GM21717 (cell line): Measurements from ENCODE around the gene DDX3X.
A peak's percentile ranks its signal among the peaks of the same experiment; 100 is the strongest.
"Not testable (repeated sequence)": the region's sequence is repeated elsewhere in the genome, so short reads cannot be mapped to it uniquely, and the experiment has no call there.

Experiments used
- ATAC-seq: cut with Tn5 transposase; IDR thresholded peaks from one replicate; pipeline ENCODE4 v1.9.1; 2021; ENCODE audit warnings: mild to moderate bottlenecking, moderate library complexity; ENCODE audit not compliant: unreplicated experiment

The DDX3X gene

DNA sequence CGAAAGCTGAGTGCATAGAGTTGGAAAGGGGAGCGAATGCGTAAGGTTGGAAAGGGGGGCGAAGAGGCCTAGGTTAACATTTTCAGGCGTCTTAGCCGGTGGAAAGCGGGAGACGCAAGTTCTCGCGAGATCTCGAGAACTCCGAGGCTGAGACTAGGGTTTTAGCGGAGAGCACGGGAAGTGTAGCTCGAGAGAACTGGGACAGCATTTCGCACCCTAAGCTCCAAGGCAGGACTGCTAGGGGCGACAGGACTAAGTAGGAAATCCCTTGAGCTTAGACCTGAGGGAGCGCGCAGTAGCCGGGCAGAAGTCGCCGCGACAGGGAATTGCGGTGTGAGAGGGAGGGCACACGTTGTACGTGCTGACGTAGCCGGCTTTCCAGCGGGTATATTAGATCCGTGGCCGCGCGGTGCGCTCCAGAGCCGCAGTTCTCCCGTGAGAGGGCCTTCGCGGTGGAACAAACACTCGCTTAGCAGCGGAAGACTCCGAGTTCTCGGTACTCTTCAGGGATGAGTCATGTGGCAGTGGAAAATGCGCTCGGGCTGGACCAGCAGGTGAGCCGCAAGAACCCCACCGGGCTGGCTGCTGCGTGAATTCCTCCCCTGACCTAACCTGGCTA, at the start of gene DDX3X:
TSS of gene DDX3X (plus strand) at position 419 of the 619 bp plus-strand sequence. CDS start at position 510, 91 bp downstream.
- ATAC-seq, result peak; percentile 54

DNA sequence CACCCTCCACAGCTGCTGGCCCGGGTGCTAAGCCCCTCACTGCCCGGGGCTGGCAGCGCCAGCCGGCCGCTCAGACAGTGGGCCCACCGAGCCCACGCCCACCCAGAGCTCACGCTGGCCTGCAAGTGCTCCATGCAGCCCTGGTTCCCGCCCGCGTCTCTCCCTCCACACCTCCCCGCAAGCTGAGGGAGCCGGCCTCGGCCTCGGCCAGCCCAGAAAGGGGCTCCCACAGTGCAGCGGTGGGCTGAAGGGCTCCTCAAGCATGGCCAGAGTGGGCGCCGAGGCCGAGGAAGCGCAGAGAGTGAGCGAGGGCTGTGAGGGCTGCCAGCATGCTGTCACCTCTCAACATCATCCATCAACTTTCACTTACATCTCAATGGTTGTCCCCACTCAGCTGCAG, 48.0 kb upstream of the DDX3X start:
- ATAC-seq, result not testable (repeated sequence)

DNA sequence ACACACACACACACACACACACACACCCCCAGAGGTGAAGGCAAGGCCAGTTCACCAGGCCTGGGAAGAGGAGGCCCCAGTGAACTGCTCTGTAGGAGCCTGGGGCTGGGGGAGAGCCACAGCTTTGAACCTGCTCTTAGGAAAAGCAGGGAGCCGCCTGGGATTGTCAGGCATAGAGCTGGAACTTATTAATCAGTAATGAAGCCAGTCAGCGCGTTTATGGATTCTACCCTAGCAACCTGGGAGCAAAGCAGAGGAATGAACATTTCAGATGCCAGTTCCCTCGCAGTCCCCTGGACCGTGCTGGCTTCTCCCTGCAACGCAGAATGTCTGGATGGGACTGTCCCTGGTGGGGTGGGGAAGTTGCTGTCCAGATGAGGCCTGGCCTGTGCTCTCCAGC, 45.3 kb upstream of the DDX3X start:
- no peak for ATAC-seq

DNA sequence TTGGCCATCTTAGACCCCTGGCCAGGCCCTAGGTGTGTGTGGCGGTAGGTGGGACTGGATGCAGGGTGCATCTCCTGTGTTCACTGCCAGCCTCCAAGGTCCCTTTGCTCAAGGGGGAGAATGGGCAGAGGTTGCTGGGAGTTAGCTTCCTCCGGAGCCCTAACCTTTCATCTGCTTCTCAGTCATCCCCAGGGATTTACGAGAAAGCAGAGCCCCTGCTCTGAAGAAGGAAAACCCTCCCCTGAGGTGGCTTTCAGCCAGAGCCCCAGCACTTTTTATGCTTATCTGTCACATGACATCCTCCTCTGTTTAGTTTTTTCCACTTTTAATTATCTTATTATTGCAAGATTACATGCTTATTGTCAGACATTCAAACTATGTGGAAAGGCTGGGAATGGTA, 44.9 kb upstream of the DDX3X start:
- no peak for ATAC-seq

DNA sequence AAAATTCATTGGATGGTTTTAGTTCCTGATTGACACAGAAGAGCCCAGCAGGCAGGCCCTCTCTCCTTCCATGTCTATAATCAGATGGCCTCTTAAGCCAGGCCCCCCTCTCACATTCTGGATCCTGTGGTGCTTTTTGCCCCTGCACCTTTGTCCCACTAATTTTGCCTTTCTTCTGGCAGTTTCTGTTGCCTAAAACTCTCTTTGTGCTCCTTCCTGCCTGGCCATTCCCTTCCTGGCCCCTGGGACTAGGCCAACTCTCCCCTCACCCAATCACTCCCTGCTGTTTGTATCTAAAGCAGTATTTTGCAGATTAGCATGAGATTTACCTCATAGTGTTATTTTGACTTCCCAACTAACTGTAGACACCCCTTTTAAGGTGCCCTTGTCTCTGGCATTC, 42.7 kb upstream of the DDX3X start:
- no peak for ATAC-seq

DNA sequence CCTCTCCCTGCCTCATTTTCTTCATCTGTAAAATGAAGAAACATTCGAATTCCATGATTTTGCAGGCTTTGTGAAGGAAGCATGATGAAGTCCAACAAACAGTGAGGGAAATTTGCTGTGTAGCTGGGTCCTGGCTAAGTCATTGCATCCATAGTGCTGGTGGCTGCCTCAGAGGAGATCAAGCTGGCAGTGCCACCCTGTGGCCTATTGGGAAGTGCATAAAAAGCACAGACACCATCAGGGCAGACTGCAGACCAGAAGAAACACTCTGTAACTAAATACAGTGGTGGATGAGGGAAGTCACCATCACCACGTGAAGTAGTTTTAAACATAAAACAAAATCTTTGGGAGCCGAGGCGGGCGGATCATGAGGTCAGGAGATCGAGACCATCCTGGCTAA, 40.7 kb upstream of the DDX3X start:
- no peak for ATAC-seq

DNA sequence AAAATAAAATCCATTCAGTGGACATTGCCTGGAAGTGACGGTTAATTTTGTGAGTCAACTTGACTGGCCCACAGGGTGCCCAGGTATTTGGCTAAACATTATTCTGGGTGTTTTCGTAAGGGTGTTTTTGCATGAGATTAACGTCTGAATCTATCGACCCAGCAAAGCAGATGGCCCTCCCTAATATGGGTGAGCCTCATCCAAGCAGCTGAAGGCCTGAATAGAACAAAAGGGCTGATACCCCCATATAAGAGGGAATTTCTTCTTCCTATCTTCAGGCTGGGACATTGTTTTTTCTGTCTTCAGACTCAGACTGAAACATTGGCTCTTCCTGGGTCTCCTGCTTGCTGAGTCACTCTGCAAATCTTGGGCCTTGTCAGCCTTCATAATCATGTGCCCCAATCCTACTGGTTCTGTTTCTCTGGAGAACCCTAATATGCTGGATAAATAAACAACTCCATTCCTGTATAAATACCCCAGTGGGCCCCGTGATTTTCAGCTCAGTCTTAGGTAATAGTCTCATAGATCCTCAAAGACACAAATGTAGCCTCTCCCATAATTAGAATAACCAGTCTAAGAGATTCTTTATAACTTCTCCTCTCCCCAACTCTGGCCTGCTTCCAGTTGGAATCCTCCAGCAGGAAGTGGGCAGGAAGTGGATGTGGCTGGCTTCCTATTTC, 33.1 kb upstream of the DDX3X start:
- no peak for ATAC-seq

DNA sequence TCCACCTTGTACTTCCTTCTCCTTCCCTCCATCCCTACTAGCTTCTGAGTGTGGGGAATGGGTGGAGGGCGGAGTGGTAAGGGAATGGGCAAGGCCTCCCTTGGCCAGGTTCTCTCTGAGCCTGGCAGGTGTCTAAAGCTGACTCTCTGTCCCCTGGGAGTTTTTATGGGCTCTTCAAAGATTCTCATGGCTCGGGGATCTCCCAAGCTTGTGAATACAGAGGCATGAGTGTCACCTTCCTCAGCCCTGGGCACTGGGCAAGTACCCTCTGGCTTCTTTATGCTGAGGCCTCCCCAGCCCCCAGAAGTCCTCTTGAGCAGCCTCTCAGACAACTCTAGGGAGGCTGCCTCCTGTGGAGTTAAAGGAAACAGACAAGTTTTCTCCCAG, 32.5 kb upstream of the DDX3X start:
- no peak for ATAC-seq

DNA sequence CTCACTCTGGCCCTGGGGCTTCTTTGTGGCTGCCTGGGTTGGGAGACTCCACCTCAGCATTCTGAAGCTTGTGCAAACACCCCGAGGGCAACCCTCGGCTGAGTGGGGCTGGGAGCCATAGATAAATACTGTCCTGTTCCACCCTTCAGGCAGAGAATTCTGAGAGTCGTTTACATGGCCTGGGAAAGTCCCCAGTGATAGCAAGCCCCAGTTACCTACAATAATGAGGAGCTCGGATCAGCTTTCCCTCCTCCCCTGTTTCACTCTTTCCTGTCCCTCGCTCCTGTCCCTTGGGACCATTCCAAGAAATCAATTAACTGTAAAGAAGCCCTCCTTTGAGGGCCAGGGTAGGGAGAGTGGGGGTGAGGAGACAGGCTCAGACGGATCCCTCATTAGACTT, 31.6 kb upstream of the DDX3X start:
- ATAC-seq, result no peak

DNA sequence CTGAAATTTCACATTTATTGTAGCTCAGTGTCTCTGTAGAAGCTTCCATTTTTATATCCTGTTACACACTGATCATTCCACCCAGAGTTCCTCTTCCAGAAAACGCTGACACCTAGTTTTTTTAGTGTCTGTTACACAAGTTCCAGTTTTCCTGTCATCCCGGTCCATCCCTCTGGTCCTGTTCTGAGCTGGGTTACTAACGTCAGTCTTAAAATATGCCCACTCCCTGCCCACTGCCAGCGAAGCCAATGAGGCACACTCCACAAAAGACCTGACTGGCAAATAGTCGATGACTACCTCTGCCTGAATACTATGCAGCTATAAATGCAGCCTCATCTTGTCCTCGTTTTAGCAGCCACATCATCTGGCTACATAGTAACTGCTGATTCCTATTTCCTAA, 30.9 kb upstream of the DDX3X start:
- ATAC-seq, result no peak

DNA sequence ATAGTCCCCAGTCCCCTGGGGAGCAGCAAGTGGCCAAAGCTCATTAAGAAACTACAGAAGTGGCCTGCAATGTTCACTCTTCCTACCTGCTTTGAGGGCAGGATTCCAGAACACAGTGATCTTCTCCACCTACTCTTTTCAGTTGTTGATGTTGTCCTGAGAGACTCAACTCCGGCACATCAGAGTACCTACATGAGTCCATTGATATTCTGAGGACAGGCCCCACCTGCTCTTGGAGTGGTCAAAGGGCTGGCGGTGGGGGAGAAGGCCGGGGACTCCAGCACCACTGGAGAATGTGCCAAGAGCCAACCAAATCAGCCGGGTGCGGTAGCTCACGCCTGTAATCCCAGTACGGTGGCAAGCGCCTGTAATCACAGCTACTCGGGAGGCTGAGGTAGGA, 29.8 kb upstream of the DDX3X start:
- no peak for ATAC-seq

DNA sequence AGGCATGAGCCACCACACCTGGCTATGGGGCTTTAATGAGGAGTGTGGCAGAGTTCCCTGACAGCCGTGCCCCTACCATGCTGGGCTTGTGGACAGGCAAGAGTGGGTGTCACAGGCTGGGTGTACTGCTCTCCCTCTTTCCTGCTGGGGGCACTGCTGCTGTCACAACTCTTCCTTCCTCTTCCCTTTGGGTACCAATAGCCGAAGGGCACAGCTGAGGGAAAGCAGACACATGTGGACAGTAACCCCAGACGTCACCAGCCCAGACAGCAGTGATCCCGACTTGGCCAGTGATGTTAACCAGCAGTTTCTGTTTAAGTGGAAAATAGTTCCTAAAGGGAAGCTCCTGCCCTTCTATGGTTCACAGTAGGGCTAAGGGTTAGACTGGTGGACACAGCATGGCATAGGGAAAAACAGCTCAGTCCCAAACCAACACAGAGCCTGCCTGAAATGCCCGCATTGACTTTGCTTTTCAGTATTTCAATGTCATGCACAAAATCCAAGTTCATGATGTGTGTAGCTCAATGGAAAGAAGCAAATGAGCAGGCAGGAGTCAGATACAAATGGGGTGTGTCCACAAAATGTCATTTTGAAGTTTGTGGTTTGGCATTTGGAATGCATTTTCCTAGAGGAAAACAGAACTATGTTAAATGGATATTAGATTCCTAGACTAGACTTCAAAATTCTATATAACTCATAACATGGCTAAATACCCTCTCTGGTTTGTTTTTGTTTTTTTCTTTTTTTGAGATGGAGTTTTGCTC, 24.9 kb upstream of the DDX3X start:
- no peak for ATAC-seq

DNA sequence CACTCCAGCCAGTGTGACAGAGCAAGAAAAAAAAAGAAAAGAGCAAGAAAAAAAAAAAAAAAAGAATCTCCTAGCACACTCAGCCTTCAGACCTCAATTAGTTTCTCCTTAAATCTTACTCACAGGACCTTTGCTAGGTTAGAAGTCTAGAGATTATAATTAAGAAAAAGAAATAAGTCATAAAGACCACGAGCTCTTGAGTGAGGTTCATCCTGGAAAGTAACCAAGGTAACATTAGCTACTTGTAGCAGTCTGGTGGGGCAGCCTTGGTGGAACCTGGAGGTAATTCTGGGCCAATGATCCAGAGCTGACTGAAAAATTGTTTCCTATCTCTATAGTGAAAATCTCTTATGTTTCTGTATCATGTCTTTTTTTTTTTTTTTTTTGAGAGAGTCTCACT, 21.2 kb upstream of the DDX3X start:
- no peak for ATAC-seq

DNA sequence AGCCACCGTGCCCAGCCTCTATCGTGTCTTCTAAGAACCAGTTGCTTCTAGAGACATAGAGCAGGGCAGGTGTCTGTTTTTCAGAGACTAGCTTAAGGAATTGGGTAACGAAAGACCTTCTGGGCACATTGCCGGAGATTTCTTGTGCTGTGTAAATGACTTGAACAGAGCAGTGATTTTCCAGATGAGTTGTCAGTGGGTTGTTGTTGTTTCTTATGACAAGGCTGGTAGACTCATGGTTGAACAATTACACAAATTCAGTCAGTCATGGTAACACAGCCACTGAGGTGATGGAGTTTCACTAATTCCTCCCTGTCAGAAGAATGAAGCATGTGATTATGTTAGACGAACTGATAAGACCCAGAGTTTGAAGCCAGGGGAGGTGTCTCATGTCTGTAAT, 20.5 kb upstream of the DDX3X start:
- no peak for ATAC-seq

DNA sequence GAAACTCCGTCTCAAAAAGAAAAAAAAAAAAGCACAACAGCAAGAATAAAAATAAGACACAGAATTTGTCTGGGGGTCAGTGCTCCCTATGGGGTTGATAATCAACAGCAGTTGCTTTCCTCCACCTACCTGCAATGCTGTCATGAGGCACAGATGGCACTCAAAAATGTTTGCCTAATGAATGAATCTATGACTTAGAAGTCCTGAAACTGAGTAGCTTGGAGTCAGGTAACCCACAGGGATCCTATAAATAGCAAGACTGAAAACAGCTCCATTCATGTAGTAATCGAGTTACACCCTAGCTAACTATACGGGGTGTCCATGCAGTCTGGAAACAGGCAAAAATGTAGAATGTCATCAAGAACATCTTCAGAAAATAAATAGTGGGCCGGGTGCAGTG, 19.8 kb upstream of the DDX3X start:
- no peak for ATAC-seq

DNA sequence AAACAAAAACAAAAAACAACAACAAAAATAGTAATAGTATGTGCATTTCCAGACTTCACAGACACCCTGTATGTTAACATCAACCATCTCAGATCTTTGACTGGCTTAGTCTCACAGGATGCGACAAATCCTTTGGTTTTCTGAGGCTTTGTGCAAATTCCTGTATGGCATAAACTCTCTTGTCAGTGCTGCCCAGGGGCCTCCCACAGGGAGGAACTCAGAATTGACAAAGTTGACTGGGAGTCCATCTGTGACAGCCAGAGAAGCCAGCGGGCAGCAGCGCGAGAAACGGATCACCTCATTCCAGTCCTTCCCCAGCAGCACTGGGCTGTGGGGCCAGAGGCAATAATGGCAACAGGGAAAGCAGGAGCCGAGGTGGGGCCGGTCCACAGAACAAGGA, 19.1 kb upstream of the DDX3X start:
- ATAC-seq, result no peak

DNA sequence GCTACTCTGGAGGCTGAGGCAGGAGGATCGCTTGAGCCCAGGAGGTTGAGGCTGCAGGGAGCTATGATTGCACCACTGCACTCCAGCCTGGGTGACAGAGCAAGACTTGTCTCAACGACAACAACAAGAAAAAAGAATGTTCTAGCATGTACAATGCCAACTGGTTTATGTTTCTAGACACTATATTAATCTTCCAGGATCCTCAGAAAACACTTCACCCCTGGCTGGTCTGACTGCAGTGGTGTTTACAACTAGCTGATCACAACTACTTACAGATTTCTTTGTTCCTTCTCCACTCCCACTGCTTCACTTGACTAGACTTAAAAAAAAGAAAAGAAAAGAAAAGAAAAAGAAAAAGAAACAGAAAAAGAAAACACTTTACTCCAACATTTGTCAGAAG, 17.7 kb upstream of the DDX3X start:
- not testable (repeated sequence) for ATAC-seq

DNA sequence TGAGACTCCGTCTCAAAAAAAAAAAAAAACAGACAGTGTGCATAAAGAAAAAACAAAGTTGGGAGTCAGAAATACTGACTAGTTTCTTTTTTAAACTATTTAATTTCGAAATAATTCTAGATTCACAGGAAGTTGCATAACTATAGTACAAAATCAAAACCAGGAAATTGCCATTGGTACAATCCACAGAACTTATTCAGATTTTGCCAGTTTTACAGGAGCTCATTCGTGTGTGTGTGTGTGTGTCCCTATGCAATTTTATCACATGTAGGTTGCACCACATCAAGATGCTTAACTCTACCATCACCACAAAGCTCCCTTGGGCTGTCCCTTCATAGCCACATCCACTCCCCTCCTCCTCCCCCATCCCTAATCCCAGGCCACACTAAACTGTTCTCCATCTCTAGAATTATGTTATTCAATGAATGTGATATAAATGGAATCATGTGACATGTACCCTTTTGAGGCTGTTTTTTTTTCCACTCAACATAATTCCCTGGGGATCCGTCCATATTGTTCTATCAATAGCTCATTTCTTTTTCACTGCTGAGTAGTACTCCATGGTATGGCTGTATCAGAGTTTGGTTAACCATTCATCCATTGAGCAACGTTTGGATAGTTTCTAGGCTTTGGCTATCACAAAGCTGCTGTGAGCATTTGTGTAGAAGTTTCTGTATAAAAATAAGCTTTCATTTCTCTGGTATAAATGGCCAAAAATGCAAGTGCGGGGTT, 16.3 kb upstream of the DDX3X start:
- no peak for ATAC-seq

DNA sequence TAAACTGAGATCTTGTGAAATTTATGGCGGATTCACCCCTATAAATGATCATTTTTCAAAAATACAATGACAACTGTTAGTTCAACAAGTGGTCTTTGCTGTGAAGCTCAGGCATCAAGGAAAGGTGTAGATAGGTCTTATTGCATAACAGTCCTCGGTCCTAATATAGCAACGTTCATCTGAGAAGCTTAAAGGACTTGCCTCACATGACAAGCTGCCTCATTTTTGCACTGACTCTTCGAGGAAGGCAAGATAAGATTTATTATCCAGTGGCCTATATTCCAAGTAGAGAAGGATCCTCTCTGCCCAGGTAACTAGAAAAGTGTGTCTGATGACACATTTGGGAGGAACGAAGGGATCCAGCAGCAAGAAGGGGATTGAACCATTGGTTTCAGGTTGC, 13.6 kb upstream of the DDX3X start:
- no peak for ATAC-seq

DNA sequence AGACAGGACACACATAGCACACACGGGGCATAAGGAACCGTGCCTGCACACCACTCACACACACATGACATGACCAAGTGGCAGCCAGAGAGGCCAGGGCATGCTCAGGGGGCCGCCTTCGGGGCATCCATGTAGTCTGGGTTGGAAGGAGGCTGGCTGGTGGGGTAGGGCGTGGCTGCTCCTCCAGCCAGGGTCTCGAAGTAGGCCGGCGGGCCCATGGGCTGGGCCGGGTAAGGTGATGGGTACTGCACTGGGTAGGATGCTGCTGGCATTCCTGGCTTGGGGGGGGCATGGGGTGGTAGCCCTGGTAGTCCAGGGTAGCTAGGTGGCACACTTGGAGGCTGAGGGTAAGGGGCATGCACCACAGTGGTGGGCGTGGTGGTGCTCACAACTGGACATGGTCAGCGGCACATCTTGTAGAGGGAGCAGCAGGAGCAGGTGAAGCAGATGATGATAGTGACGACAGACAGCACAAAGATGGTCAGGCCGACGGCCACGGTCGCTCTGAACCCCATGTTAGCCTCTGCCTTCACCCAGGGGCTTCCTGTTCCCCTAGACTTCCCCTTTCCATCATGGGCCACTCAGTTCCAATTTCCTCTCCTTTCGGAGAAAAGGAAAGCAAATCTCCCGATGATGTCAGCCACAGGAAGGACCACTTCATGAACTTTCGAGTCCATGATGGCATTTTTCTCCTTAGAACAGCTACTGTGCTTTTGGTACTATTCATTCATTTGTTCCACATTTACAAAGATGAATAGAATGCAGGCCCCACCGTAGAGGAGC, 10.9 kb upstream of the DDX3X start:
- no peak for ATAC-seq

DNA sequence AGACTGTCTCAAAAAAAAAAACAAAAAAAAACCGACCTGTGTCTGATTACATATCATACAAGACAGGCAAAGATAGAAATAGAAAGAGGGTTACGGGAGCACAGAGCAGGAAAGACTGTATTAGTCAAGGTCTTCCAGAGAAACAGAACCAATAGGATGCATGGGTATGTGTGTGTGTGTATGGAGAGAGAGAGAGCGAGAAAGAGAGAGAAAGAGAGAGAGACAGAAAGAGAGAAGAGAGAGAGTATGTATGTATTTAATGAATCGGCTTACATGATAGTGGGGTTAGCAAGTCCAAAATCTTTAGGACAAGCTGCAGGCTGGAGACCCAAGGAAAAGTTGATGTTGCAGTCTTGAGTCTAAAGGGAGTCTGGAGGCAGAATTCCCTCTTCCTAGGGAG, 7.5 kb upstream of the DDX3X start:
- ATAC-seq, result no peak
